ENCODE measurements around the gene ATP8B4.
"Not testable (repeated sequence)": the region's sequence is repeated elsewhere in the genome, so short reads cannot be mapped to it uniquely, and the experiment has no call there.

GRCh38 chr15:50158236-50158635 lies 39.2 kb upstream of the ATP8B4 start:
- TF ChIP-seq, protein P1, sequence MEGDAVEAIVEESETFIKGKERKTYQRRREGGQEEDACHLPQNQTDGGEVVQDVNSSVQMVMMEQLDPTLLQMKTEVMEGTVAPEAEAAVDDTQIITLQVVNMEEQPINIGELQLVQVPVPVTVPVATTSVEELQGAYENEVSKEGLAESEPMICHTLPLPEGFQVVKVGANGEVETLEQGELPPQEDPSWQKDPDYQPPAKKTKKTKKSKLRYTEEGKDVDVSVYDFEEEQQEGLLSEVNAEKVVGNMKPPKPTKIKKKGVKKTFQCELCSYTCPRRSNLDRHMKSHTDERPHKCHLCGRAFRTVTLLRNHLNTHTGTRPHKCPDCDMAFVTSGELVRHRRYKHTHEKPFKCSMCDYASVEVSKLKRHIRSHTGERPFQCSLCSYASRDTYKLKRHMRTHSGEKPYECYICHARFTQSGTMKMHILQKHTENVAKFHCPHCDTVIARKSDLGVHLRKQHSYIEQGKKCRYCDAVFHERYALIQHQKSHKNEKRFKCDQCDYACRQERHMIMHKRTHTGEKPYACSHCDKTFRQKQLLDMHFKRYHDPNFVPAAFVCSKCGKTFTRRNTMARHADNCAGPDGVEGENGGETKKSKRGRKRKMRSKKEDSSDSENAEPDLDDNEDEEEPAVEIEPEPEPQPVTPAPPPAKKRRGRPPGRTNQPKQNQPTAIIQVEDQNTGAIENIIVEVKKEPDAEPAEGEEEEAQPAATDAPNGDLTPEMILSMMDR (IDR thresholded peaks at IDR 0.05), result not testable (repeated sequence)
- TF ChIP-seq POLR2AphosphoS5 (IDR thresholded peaks at IDR 0.05; ENCODE audit: low read depth, low read length); REST (IDR thresholded peaks at IDR 0.05; ENCODE audit: insufficient read depth in 1 of 2, low read depth in 2 of 2, low read length in 1 of 2): not testable (repeated sequence)

Measured in Panc1 (cell line).